ENCODE data around the gene REXO4. TPM values are rescaled to one million over a fixed set of nuclear protein-coding genes. Genes with fewer than 3 reads are reported as not detected.

The REXO4 gene
- total and polyA plus RNA-seq, 2 of the 13 experiments (the other 11 are each of a cell fraction or from before 2014, with no cell fraction given): 18.5 to 30.4 TPM

GRCh38 chr9:133377721-133378216 lies 40.0 kb downstream of the REXO4 start (continued):
- TF ChIP-seq FOXP4 (CRISPR knock-in tag; IDR thresholded peaks at IDR 0.05): no peak
- TF ChIP-seq NFIB (CRISPR knock-in tag; IDR thresholded peaks at IDR 0.05; ENCODE audit: borderline replicate concordance): no peak
- no peak for TF ChIP-seq ZBTB34 (CRISPR knock-in tag; IDR thresholded peaks at IDR 0.05)
- TF ChIP-seq MAX (IDR thresholded peaks at IDR 0.05): peak; percentile 17; the same call in 1 of the 2 replicates
- TF ChIP-seq NR2C2 (CRISPR knock-in tag; IDR thresholded peaks at IDR 0.05; ENCODE audit: borderline replicate concordance): no peak
- TF ChIP-seq RORA (CRISPR knock-in tag; IDR thresholded peaks at IDR 0.05): no peak
- TF ChIP-seq NR0B2 (CRISPR knock-in tag; IDR thresholded peaks at IDR 0.05): no peak
- 0 out of 2 replicates have a peak, but pooled peaks have one; percentile 13 for TF ChIP-seq ZHX1 (CRISPR knock-in tag; IDR thresholded peaks at IDR 0.05; ENCODE audit: low read depth)
- no peak for TF ChIP-seq KLF9 (CRISPR knock-in tag; IDR thresholded peaks at IDR 0.05; ENCODE audit: low read depth)
- no peak for TF ChIP-seq ZNF605 (CRISPR knock-in tag; IDR thresholded peaks at IDR 0.05)
- peak; percentile 17; the same call in 1 of the 2 replicates for TF ChIP-seq MYC (CRISPR knock-in tag; IDR thresholded peaks at IDR 0.05; ENCODE audit: borderline replicate concordance)
- TF ChIP-seq FOXA1 (IDR thresholded peaks at IDR 0.05): no peak
- TF ChIP-seq FOXA1 (CRISPR knock-in tag; IDR thresholded peaks at IDR 0.05): peak; percentile 49; the same call in 1 of the 2 replicates
- no peak for TF ChIP-seq U2AF2 (IDR thresholded peaks at IDR 0.05; ENCODE audit: low read depth, low read length)
- no peak for TF ChIP-seq HNRNPLL (IDR thresholded peaks at IDR 0.05; ENCODE audit: low read depth, low read length, poor library complexity, severe bottlenecking)
- no peak for TF ChIP-seq SATB2 (CRISPR knock-in tag; IDR thresholded peaks at IDR 0.05)
- no peak for TF ChIP-seq ZNF75D (CRISPR knock-in tag; IDR thresholded peaks at IDR 0.05; ENCODE audit: borderline replicate concordance)
- peak; percentile 9 for TF ChIP-seq TEAD3 (CRISPR knock-in tag; optimal IDR thresholded peaks at IDR 0.05; ENCODE audit: borderline replicate concordance)
- TF ChIP-seq SAP130 (CRISPR knock-in tag; IDR thresholded peaks at IDR 0.05; ENCODE audit: low read depth): peak; percentile 83
